GM19099 (cell line): ENCODE results near the gene CNGB1.

ENCODE experiments used
- POLR2A ChIP-seq: IDR thresholded peaks from 3 replicates; pipeline ENCODE4 v1.6.1; 2011; ENCODE audit warnings: low read depth; ENCODE audit not compliant: insufficient read length; ENCODE audit errors: extremely low read depth

The CNGB1 gene

DNA sequence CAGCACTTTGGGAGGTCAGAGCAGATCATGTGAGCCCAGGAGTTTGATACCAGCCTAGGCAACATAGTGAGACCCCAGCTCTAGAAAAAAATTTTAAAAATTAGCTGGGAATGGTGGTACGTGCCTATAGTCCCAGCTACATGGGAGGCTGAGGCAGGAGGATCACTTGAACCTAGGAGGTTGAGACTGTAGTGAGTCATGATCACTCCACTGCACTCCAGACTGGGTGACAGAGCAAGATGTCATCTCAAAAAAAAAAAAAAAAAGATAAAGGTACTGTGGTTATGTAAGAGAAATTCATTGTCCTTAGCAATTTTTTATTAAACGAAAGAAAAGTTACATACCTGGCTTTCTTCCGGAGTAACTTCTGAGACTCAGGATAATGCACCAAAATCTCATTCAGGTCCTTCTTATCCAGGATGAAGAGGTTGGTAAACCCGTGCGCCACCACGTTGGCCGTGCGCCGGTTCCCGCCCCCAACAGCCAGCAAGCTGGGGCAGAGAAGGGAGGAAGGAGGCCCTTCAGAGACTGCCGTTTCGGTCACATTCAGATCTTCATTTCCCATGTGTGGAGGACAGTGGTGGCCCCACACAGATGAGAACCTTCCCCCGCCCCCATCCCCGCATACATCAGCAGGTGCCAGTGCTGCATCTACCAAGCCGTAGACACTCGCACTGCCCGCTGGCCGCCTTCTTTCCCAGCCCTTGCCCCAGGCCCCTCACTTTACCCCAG lies 73.7 kb downstream of the CNGB1 start:
- TF ChIP-seq POLR2A, result no peak

DNA sequence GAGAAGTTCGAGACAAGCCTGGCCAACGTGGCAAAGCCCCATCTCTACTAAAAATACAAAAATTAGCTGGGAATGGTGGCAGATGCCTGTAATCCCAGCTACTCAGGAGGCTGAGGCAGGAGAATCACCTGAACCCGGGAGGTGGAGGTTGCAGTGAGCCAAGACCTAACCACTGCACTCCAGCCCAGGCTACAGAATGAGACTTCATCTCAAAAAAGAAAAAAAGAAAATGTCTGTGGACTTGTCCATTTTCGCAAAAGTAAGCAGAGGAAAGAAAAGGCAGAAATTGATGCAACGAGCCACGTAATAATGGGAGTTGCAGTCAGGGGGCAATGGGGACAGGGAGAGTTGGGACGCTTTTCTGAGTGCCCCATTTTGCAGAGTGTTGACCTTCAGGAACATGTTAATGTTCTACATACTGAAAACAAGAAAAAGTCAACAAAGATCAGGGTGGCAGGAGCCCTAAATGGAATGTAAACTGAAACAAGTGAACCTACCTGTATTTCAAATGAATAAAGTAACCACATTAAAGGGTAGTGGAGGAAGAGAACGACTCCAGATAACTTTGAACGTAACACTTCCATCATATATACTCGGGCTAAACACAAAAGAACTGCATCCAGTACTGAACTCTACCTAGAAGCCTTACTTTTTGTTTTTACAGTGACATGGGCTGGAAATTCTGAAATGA lies 76.4 kb downstream of the CNGB1 start:
- TF ChIP-seq POLR2A, result no peak

GRCh38 chr16:57893559-57894389 lies 77.2 kb downstream of the CNGB1 start:
- no peak for TF ChIP-seq POLR2A

GRCh38 chr16:57893217-57893558 lies 77.7 kb downstream of the CNGB1 start:
- no peak for TF ChIP-seq POLR2A

GRCh38 chr16:57892447-57893096 lies 78.4 kb downstream of the CNGB1 start:
- no peak for TF ChIP-seq POLR2A

DNA sequence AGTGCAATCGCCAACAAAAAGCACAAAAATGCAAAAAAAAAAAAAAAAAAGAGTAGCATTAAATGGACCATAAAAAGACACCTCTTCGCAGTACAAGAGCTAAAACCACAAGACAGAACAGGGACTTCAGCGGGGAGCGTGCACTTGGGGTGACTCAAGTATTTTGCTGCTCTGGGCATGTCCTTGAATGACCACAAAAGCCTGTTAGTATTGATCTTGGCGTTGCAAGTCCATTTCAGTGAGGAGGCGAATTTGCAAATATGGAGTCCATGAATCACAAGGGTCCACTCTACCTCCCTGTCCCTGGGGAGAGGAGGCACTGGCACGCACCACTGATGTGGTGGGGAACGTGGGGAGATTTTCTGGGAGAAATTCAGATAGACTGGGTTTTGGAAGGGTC lies 78.9 kb downstream of the CNGB1 start:
- no peak for TF ChIP-seq POLR2A

- TF ChIP-seq POLR2A, result no peak
Measured at GRCh38 chr16:57890752-57891111, 80.2 kb downstream of the CNGB1 start.

GRCh38 chr16:57889960-57890751 lies 80.8 kb downstream of the CNGB1 start:
- TF ChIP-seq POLR2A, result no peak

DNA sequence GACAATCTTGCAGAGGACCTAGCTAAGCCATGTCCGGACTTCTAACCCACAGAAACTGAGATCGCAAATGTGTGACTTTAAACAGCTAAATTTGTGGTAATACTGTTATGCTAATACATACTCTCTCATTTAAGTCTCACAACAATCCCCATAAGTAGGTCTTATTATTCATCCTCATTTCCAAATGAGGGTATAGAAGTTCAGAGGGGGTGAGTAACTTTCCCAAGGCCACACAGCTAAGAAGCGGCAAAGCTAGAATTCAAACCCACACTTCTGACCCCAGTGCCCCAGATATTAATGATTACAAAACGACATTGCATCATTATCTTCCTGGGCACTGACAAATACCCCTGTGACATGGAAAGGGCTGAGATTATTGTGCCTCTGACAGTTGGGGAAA lies 81.4 kb downstream of the CNGB1 start:
- no peak for TF ChIP-seq POLR2A

- TF ChIP-seq POLR2A, result no peak
Measured at GRCh38 chr16:57889111-57889510, 81.8 kb downstream of the CNGB1 start.

DNA sequence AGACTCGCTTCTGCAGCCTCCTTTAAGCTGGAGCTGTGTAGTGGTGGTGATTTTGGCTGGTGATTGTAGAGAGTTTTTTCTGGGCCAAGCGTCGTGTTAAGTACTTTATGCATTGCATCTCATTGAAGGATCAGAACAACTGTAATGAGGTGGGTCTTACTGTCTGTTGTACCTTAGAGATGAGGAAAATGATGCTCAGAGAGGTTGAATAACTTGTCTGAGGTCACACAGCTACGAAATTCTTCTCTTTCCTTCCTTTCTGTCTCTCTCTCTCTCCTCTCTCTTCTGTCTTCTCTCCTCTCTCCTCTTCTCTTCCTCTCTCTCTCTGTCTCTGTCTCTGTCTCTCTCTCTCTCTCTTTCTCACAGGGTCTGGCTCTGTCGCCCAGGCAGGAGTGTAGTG lies 82.8 kb downstream of the CNGB1 start:
- TF ChIP-seq POLR2A, result no peak

DNA sequence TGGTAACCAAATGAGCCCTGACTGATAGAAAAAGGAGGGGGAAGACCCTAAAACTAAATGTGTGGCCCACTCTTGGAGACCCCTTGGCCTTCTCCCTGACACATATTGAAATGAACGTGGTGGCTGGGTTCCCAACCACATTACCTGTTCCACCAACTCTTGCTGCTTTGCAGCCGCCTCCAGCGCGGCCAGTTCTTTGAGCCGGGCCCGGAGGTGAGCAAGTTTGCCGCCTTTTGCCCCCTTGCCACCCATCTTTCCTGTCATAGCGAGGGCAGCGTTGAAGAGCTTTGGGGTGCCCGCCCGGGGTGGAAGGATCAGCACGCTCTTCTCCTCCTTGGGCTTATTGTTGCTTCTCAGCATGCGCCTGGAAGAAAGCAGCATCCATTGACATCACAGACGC lies 83.2 kb downstream of the CNGB1 start:
- no peak for TF ChIP-seq POLR2A

DNA sequence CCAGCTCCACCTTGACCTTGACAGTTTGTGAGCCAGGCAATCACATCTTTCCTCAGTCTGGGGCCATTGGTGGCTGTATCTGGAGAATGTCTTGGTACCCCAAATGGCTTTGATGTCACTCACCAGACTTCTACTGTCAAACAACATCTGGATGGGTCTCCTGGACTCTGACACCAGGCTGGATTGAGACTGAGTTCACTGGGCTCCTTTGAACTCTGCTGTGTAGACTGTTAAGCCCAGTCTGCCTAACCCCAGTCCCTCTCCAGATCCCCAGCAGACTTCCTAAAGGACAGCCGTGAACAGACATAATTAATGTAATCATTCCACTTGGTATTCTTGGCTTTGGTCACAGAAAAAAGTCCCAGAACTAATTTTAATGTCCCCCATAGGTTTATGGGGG lies 84.5 kb downstream of the CNGB1 start:
- no peak for TF ChIP-seq POLR2A

DNA sequence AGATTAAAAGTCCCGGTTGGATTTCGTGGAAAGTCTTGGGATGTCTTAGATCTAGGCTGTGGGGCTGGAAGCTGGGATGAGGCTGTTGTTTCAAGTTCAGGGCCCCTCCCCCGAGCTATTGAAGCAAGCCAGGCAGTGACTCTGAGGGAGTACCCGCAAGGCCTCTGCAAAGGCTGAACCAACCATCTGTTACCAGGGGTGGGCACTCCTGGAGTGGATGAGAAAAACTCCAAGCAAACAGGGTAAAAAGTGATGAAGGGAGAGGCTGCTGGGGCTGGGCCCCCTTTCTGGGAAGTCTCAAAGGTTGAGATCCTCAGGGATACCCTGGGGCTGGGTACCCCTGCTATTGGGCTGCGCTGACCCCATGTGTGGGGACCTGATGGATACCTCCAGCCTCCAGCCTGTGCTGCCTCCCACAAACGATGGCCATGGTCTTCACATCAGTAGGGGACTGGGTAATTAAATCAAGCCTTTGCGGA lies 86.2 kb downstream of the CNGB1 start:
- no peak for TF ChIP-seq POLR2A
